ENCODE results near the gene SCNN1B. TPM values are rescaled to one million over a fixed set of nuclear protein-coding genes. Genes with fewer than 3 reads are reported as not detected.

Gene SCNN1B
- total and polyA plus RNA-seq, 2 donors (not counting 1 experiment from before 2014, with no cell fraction given), result not detected

DNA sequence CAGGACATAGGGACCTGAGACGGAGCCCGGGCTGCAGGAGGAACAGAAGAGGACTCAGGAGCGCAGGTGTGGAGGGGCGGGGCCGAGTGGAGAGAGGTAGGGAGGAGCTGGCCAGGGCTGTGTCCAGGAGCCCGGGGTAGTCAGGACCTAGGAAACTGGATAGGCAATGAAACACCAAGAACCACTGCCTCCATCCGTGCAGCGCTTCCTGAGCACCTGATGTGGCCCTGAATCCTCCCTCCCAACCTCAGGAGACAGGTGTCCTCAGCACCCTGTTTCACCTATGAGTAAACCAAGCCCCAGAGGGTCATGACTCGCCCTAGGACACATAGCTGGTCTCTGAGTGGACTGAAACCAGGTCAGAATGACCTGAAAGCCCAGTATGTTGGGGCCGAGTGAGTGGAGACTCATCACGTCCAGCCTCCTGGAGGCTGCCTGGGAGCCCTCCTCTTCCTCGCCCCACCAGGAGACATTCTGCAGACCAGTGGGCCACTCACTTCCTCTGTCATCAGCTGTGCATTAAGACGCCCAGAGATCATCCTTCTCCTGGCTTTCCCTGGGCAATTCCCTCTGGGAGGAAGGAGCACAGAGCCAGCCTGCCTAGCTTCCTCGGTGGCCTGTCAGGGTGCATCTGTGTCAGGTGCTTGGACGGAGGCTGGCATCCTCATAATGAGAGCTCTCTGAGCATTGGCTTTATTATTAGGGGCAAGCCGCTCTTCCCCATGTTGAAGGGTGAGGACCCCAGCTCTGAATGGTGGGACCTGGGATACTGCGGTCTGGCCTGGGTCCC lies 72.8 kb downstream of the SCNN1B start:
- Histone ChIP-seq H2AFZ (ENCODE audit: low read length) (no peak overlapping the region), H3K27ac (ENCODE audit: insufficient read depth, low read length) (no peak overlapping the region), H3K36me3 (ENCODE audit: control insufficient read depth, insufficient read depth, low read length) (no peaks in the 10 kb centered on the region), H3K4me1 (ENCODE audit: control insufficient read depth, extremely low read depth, insufficient read depth, low read length) (no peaks in the 10 kb centered on the region), H3K79me2 (ENCODE audit: control insufficient read depth, insufficient read depth, low read length) (no peaks in the 10 kb centered on the region), H3K9ac (ENCODE audit: insufficient read depth, low read length) (no peak overlapping the region), H4K20me1 (ENCODE audit: control insufficient read depth, extremely low read depth, insufficient read depth, low read length) (no peaks in the 10 kb centered on the region), H3K4me2 (ENCODE audit: extremely low read depth, insufficient read depth, low read length) (no peak overlapping the region), H3K27me3 (ENCODE audit: control insufficient read depth, insufficient read depth, low read length) (peaks cover 2% of the 10 kb centered on the region), H3K9me3 (ENCODE audit: control insufficient read depth, insufficient read depth, low read depth, low read length) (no peaks in the 10 kb centered on the region), H3K4me3 (replicated peaks in 1 of 4; ENCODE audit: control extremely low read depth in 1 of 4, insufficient read depth in 1 of 4, low read depth in 3 of 4, low read length in 4 of 4) (no peak overlapping the region)
- no peak for DNase-seq (ENCODE audit: low read depth in 2 of 2)
- TF ChIP-seq, protein P1, sequence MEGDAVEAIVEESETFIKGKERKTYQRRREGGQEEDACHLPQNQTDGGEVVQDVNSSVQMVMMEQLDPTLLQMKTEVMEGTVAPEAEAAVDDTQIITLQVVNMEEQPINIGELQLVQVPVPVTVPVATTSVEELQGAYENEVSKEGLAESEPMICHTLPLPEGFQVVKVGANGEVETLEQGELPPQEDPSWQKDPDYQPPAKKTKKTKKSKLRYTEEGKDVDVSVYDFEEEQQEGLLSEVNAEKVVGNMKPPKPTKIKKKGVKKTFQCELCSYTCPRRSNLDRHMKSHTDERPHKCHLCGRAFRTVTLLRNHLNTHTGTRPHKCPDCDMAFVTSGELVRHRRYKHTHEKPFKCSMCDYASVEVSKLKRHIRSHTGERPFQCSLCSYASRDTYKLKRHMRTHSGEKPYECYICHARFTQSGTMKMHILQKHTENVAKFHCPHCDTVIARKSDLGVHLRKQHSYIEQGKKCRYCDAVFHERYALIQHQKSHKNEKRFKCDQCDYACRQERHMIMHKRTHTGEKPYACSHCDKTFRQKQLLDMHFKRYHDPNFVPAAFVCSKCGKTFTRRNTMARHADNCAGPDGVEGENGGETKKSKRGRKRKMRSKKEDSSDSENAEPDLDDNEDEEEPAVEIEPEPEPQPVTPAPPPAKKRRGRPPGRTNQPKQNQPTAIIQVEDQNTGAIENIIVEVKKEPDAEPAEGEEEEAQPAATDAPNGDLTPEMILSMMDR (conservative IDR thresholded peaks at IDR 0.05 in 1 of 2, IDR thresholded peaks at IDR 0.05 in 1 of 2; ENCODE audit: low read depth in 1 of 2, low read length in 2 of 2), result no peak
- no peak for TF ChIP-seq EZH2 (IDR thresholded peaks at IDR 0.05; ENCODE audit: low read length, missing control alignments)

DNA sequence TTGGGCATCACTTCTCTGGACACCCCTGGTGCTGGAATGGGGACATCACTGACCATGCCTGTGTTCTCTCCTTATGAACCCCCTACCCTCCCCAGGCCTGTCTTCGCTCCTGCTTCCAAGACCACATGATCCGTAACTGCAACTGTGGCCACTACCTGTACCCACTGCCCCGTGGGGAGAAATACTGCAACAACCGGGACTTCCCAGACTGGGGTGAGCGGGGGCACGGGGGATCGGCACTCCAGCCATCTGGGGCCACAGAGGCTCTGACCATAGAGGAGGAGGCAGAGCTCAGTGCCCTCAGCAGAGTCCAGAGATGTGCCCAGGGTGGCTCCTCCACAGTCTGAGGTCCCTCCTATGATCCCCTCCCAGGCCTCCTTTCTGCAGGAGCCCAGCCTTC lies 73.5 kb downstream of the SCNN1B start:
- Histone ChIP-seq H2AFZ (ENCODE audit: low read length) (no peak overlapping the region), H3K9me3 (ENCODE audit: control insufficient read depth, insufficient read depth, low read depth, low read length) (no peaks in the 10 kb centered on the region), H3K27me3 (ENCODE audit: control insufficient read depth, insufficient read depth, low read length) (peaks cover 2% of the 10 kb centered on the region), H3K4me3 (replicated peaks in 1 of 4; ENCODE audit: control extremely low read depth in 1 of 4, insufficient read depth in 1 of 4, low read depth in 3 of 4, low read length in 4 of 4) (no peak overlapping the region), H3K36me3 (ENCODE audit: control insufficient read depth, insufficient read depth, low read length) (no peaks in the 10 kb centered on the region), H3K4me2 (ENCODE audit: extremely low read depth, insufficient read depth, low read length) (no peak overlapping the region), H3K79me2 (ENCODE audit: control insufficient read depth, insufficient read depth, low read length) (no peaks in the 10 kb centered on the region), H3K4me1 (ENCODE audit: control insufficient read depth, extremely low read depth, insufficient read depth, low read length) (no peaks in the 10 kb centered on the region), H3K9ac (ENCODE audit: insufficient read depth, low read length) (no peak overlapping the region), H3K27ac (ENCODE audit: insufficient read depth, low read length) (no peak overlapping the region), H4K20me1 (ENCODE audit: control insufficient read depth, extremely low read depth, insufficient read depth, low read length) (no peaks in the 10 kb centered on the region)
- DNase-seq (ENCODE audit: low read depth in 2 of 2), result no peak
- TF ChIP-seq, protein P1 (conservative IDR thresholded peaks at IDR 0.05 in 1 of 2, IDR thresholded peaks at IDR 0.05 in 1 of 2; ENCODE audit: low read depth in 1 of 2, low read length in 2 of 2), result no peak
- no peak for TF ChIP-seq EZH2 (IDR thresholded peaks at IDR 0.05; ENCODE audit: low read length, missing control alignments)

DNA sequence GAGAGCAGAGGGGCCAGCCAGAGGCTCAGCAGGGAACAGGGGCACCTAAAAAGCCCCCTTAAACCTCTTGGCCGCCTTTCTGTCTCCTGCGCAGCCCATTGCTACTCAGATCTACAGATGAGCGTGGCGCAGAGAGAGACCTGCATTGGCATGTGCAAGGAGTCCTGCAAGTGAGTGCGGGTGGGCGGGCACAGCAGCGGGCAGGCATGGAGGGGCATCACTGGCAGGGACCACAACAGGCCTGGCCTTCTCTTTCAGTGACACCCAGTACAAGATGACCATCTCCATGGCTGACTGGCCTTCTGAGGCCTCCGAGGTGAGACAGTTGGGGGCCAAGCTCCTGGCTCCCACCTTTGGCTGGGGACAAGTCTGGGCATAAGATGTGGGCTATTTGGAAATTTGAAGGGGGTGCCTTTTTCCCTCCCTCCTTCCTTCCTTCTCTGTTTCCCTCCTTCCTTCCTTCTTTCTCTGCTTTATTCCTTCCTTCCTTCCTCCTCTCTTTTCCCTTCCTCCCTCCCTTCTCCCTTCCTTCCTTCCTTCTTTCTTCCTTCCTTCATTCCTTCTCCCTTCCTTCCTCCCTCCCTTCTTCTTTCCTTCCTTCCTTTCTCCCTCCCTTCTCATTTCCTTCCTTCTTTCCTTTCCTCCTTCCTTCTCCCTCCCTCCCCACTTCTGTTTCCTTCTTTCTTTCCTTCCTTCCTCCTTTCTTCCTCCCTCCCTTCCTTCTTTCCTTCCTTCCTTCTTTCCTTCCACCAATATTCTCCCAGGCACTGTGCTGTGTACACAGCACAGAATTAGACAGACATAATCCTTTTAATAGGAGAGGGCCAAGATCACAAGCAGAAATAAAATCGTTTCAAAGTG lies 75.2 kb downstream of the SCNN1B start:
- no peak for DNase-seq (ENCODE audit: low read depth in 2 of 2)
- H3K4me2 ChIP-seq (ENCODE audit: extremely low read depth, insufficient read depth, low read length), result no peak overlapping the region

More for the DNA sequence above, 75.2 kb downstream of the SCNN1B start:
- Histone ChIP-seq H3K4me1 (ENCODE audit: control insufficient read depth, extremely low read depth, insufficient read depth, low read length) (no peaks in the 10 kb centered on the region), H3K27me3 (ENCODE audit: control insufficient read depth, insufficient read depth, low read length) (peaks cover 2% of the 10 kb centered on the region), H3K4me3 (replicated peaks in 1 of 4; ENCODE audit: control extremely low read depth in 1 of 4, insufficient read depth in 1 of 4, low read depth in 3 of 4, low read length in 4 of 4) (no peak overlapping the region), H3K27ac (ENCODE audit: insufficient read depth, low read length) (no peak overlapping the region), H3K79me2 (ENCODE audit: control insufficient read depth, insufficient read depth, low read length) (no peaks in the 10 kb centered on the region), H3K9me3 (ENCODE audit: control insufficient read depth, insufficient read depth, low read depth, low read length) (no peaks in the 10 kb centered on the region), H3K9ac (ENCODE audit: insufficient read depth, low read length) (no peak overlapping the region), H4K20me1 (ENCODE audit: control insufficient read depth, extremely low read depth, insufficient read depth, low read length) (no peaks in the 10 kb centered on the region), H2AFZ (ENCODE audit: low read length) (no peak overlapping the region), H3K36me3 (ENCODE audit: control insufficient read depth, insufficient read depth, low read length) (no peaks in the 10 kb centered on the region)
- TF ChIP-seq, protein P1 (conservative IDR thresholded peaks at IDR 0.05 in 1 of 2, IDR thresholded peaks at IDR 0.05 in 1 of 2; ENCODE audit: low read depth in 1 of 2, low read length in 2 of 2), result no peak
- no peak for TF ChIP-seq EZH2 (IDR thresholded peaks at IDR 0.05; ENCODE audit: low read length, missing control alignments)
